ENCODE measurements around the gene CAMTA1. TPM values are rescaled to one million over a fixed set of nuclear protein-coding genes. Genes with fewer than 3 reads are reported as not detected.

CAMTA1 gene
- total and polyA plus RNA-seq, 9 of the 15 experiments (the other 6 are each of a cell fraction or from before 2014, with no cell fraction given), result 43.9 to 161 (median 65.9) TPM

DNA sequence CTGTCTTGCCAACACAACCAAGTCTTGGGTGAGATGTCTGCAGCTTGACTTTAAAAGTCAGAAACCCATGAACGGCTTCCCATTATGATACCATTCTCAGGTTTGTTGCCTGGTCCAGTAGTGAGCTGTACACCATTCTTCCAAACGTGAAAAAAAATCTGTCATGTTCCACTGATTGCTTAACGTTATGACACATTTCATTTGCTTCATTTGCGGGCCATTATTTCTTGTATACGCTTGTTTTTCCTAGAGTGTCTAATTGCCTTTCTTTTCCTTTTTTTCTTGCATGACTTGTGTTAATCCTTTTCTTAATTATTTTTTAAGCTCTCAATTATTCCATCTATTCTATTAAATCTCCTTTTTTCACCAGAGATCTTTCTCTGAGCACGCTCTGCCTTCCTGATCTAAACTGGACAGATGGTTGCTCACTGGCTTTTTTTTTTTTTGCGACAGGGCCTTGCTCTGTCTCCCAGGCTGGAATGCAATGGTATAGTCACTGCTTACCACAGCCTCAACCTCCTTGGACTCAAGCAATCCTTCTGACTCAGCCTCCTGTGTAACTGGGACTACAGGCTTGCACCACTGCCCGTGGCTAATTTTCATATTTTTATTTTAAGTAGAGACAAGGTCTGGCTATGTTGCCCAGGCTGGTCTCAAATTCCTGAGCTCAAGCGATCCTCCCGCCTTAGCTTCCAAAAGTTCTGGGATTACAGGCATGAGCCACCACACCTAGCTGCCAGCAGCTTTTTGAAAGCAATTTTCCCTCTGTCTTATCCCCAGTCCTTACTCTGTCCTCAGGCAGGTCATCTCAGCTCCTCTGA lies 31.7 kb upstream of the CAMTA1 start (continued):
- TF ChIP-seq, protein P1, sequence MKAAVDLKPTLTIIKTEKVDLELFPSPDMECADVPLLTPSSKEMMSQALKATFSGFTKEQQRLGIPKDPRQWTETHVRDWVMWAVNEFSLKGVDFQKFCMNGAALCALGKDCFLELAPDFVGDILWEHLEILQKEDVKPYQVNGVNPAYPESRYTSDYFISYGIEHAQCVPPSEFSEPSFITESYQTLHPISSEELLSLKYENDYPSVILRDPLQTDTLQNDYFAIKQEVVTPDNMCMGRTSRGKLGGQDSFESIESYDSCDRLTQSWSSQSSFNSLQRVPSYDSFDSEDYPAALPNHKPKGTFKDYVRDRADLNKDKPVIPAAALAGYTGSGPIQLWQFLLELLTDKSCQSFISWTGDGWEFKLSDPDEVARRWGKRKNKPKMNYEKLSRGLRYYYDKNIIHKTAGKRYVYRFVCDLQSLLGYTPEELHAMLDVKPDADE (conservative IDR thresholded peaks at IDR 0.05; ENCODE audit: control insufficient read depth, low read depth, low read length), result no peak
- TF ChIP-seq ZKSCAN3 (CRISPR knock-in tag; IDR thresholded peaks at IDR 0.05), result no peak
- no peak for TF ChIP-seq CEBPG (CRISPR knock-in tag; IDR thresholded peaks at IDR 0.05)
- peak; percentile 61 to 70; a peak in 2 of 4 replicates for TF ChIP-seq CEBPG (tag; conservative IDR thresholded peaks at IDR 0.05 in 1 of 2, IDR thresholded peaks at IDR 0.05 in 1 of 2)

DNA sequence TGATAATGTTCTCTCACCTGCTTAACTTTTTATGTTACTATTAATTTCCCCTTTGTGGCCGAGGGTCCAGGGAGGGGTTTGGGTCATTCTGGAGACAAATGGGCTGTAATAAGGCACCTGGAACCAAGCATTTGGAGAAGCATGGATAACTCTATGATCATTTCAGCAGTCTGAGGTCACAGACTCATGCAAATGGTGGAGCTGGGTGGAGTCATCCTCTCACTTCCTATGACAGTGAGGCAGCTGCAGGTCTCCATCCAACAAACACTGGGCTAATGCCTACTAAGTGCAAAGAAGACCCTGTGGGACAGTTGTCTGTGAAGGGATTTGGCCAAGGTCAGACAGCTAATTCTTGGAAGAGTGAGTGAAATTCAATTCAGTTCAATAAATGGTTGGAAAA lies 28.8 kb upstream of the CAMTA1 start:
- Histone ChIP-seq H3K36me3 (ENCODE audit: control insufficient read depth, insufficient read depth, low read length) (no peaks in the 10 kb centered on the region), H3K4me1 (replicated peaks in 1 of 2; ENCODE audit: control insufficient read depth in 2 of 2, insufficient read depth in 2 of 2, low read length in 2 of 2) (peaks cover 3 to 9% of the 10 kb centered on the region in 2 experiments; a peak in 3 of 5 replicates), H3K4me3 (no peak overlapping the region), H3K79me2 (ENCODE audit: control insufficient read depth, insufficient read depth, low read length) (no peaks in the 10 kb centered on the region), H3K9me1 (ENCODE audit: control insufficient read depth, insufficient read depth, low read length) (no peaks in the 10 kb centered on the region), H3K9me3 (replicated peaks; ENCODE audit: control insufficient read depth, insufficient read depth, low read depth, low read length) (no peaks in the 10 kb centered on the region), H3K27me3 (ENCODE audit: control insufficient read depth in 2 of 2, insufficient read depth in 2 of 2, low read length in 2 of 2) (peaks cover 35 to 67% of the 10 kb centered on the region in 2 experiments), H3K27ac (ENCODE audit: extremely low read depth, low read depth, low read length) (no peak overlapping the region), H3K9ac (ENCODE audit: insufficient read depth in 1 of 2, low read depth in 2 of 2, low read length in 2 of 2) (no peak overlapping the region), H2AFZ (ENCODE audit: low read depth, low read length) (no peak overlapping the region), H3K4me2 (ENCODE audit: insufficient read depth, low read length) (no peak overlapping the region), H4K20me1 (replicated peaks; ENCODE audit: control insufficient read depth, insufficient read depth, low read length) (no peaks in the 10 kb centered on the region)
- no TSS peak for BruUV-seq (replicated peaks)
- TF ChIP-seq, protein P2, sequence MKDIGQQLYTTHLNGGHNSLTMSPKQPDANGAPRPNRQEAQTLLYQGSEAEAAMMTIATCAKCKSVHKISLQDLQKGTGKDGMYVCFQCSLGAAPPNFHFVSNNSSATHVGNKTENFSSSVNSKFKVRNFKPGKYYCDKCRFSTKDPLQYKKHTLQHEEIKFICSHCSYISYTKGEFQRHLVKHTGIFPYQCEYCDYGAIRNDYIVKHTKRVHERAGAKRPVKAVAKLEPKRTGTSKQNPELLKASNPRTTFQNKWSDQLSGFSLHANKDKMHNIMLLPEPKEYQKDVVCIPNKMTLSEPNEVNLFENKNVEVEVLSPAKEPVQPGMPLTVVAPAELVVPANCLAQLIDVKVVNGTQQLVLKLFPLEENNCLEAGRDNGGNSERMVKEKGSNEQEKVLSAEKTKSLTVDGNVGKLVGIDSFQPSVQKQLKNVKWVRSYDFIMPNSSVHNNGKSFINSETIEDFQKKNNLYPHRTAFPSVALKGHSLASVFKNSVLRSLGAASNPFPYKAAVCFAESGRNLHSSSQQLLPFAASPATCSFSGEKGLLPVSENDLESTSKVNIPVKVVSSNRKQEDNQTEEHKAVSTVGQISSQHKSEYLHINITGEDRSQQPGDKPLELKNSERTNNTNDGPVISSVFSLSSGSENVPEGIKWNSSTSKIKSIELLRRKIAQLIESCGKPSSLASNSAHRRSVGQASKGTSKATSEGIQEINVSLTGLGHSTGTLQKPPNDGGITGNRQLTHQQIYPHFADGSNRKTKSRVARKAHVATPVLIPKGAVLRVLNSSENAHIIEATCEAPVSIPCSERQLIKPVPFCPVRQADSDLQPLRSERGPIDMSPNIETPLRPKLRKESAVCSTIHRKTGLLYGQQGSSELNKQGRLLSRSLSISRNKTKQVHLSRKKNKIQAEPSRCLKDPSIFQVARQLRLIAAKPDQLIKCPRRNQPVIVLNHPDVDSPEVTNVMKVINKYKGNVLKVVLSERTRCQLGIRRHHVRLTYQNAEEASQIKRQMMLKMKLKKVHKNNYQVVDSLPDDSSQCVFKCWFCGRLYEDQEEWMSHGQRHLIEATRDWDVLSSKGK (CRISPR knock-in tag; IDR thresholded peaks at IDR 0.05), result no peak
- no peak for TF ChIP-seq ZNF507 (tag; conservative IDR thresholded peaks at IDR 0.05)
- TF ChIP-seq, protein P3, sequence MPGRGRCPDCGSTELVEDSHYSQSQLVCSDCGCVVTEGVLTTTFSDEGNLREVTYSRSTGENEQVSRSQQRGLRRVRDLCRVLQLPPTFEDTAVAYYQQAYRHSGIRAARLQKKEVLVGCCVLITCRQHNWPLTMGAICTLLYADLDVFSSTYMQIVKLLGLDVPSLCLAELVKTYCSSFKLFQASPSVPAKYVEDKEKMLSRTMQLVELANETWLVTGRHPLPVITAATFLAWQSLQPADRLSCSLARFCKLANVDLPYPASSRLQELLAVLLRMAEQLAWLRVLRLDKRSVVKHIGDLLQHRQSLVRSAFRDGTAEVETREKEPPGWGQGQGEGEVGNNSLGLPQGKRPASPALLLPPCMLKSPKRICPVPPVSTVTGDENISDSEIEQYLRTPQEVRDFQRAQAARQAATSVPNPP (IDR thresholded peaks at IDR 0.05; ENCODE audit: borderline replicate concordance, insufficient read depth, insufficient read length), result no peak
- 0 out of 2 replicates have a peak, but pooled peaks have one; percentile 28 for TF ChIP-seq ZKSCAN1 (IDR thresholded peaks at IDR 0.05; ENCODE audit: low read depth, low read length)
- TF ChIP-seq ZSCAN29 (IDR thresholded peaks at IDR 0.05), result no peak
- no peak for TF ChIP-seq ZEB2 (IDR thresholded peaks at IDR 0.05)
- ATAC-seq (no peak), DNase-seq (ENCODE audit: extremely low read depth in 1 of 4, low spot score in 3 of 4) (no peak), FAIRE-seq (no peak)
- WGBS (ENCODE audit: insufficient coverage, low coverage, missing lambda C conversion rate), result 0% methylated on average over 1 of the region's 1 CpG
- in situ Hi-C loops (cut with MboI) (no loop called here), intact Hi-C loops (cut with micrococcal nuclease) (no loop called here)
- CTCF ChIA-PET (ENCODE audit: low intra/inter-chr PET ratio), result interaction anchor here (0.6 kb wide), 1 partner anchor 37 kb away, joined by 3 read pairs; no protein-coding TSS in a partner anchor
- POLR2A ChIA-PET, result interaction anchor here (0.6 to 1.0 kb wide), 4 partner anchors 8 to 662 kb away, joined by 3 to 6 read pairs (median 4); no protein-coding TSS in a partner anchor
